H1 (cell line): Measurements from ENCODE around the gene ABLIM1. TPM values are rescaled to one million over a fixed set of nuclear protein-coding genes. Genes with fewer than 3 reads are reported as not detected.

Source experiments
- CTCF ChIA-PET: fragments of 300-600 bp; sonication (Branson Sonifier 250); formaldehyde crosslinking; loops from one replicate; lab custom pipeline; 2021; ENCODE audit not compliant: partially characterized antibody; lab: Charles Lee
- POLR2A ChIA-PET: fragments of 300-600 bp; sonication (Branson Sonifier 250); formaldehyde crosslinking; loops from one replicate; lab custom pipeline; 2021; ENCODE audit warnings: inconsistent platforms; ENCODE audit not compliant: partially characterized antibody; lab: Charles Lee
- DNase-seq, 2 experiments: peaks; one replicate each; pipeline versions ENCODE4 v3.0.0 to v3.0.0-alpha.2; 2010 to 2022; ENCODE audit warnings: low spot score in 2 of 2, low read depth in 1 of 2, mixed read lengths in 1 of 2
- FAIRE-seq: peaks from 2 replicates; lab custom pipeline; 2011; peaks lifted over from hg19 to GRCh38; lab: Jason Lieb, UNC
- H2AFZ ChIP-seq: 2 replicates; pipeline ENCODE4 v1.8.1; 2012; ENCODE audit warnings: low read length, inconsistent platforms
- H2AK5ac ChIP-seq: 2 replicates; pipeline ENCODE4 v1.6.1; 2013; ENCODE audit warnings: low read depth, low read length
- H2BK120ac ChIP-seq: replicated peaks from 2 replicates; pipeline ENCODE3; 2013; ENCODE audit warnings: low read depth, low read length, inconsistent platforms
- H2BK12ac ChIP-seq: 2 replicates; pipeline ENCODE4 v1.6.1; 2013; ENCODE audit warnings: low read depth, low read length
- H2BK15ac ChIP-seq: 2 replicates; pipeline ENCODE4 v1.6.1; 2013; ENCODE audit warnings: low read length
- H2BK20ac ChIP-seq: 2 replicates; pipeline ENCODE4 v1.6.1; 2013; ENCODE audit warnings: low read length
- H2BK5ac ChIP-seq: 2 replicates; pipeline ENCODE4 v1.6.1; 2013; ENCODE audit warnings: low read depth, low read length
- H3K14ac ChIP-seq: 2 replicates; pipeline ENCODE4 v1.6.1; 2013; ENCODE audit warnings: inconsistent platforms; ENCODE audit not compliant: insufficient read length
- H3K18ac ChIP-seq: 2 replicates; pipeline ENCODE4 v1.6.1; 2013; ENCODE audit warnings: low read length; ENCODE audit errors: extremely low read depth
- H3K23ac ChIP-seq: 2 replicates; pipeline ENCODE4 v1.6.1; 2013; ENCODE audit warnings: inconsistent platforms; ENCODE audit not compliant: insufficient read length
- H3K23me2 ChIP-seq: 2 replicates; pipeline ENCODE4 v1.6.1; 2013; ENCODE audit warnings: low read depth, low read length
- H3K27ac ChIP-seq: 2 replicates; pipeline ENCODE4 v1.6.1; 2011; ENCODE audit warnings: low read depth, low read length, inconsistent platforms
- H3K27me3 ChIP-seq, 4 experiments: replicated peaks in 1 of 4; 1 replicate in 1 of 4; 2 replicates in 3 of 4; pipeline versions ENCODE4 v1.6.1 to v1.8.1; 2011 to 2013; ENCODE audit warnings: low read length in 3 of 4, mild to moderate bottlenecking in 3 of 4, inconsistent platforms in 2 of 4, mixed read lengths in 2 of 4, moderate library complexity in 1 of 4; ENCODE audit not compliant: control insufficient read depth in 3 of 4, insufficient read depth in 3 of 4; ENCODE audit errors: extremely low read depth in 1 of 4
- H3K36me3 ChIP-seq, 4 experiments: 2 replicates each; pipeline versions ENCODE4 v1.6.1 to v1.8.1; 2011 to 2013; ENCODE audit warnings: mild to moderate bottlenecking in 4 of 4, low read length in 3 of 4, moderate library complexity in 2 of 4, control low read depth in 1 of 4, inconsistent platforms in 1 of 4; ENCODE audit not compliant: insufficient read depth in 4 of 4, control insufficient read depth in 2 of 4
- H3K4ac ChIP-seq: replicated peaks from 2 replicates; pipeline ENCODE3; 2013; ENCODE audit warnings: low read length, low read depth, mixed read lengths, inconsistent platforms; ENCODE audit not compliant: insufficient read length
- H3K4me1 ChIP-seq, 4 experiments: replicated peaks in 1 of 4; 1 replicate in 1 of 4; 2 replicates in 3 of 4; pipeline versions ENCODE4 v1.6.1 to v1.8.1; 2011 to 2013; ENCODE audit warnings: low read length in 3 of 4, inconsistent platforms in 2 of 4, mixed read lengths in 1 of 4; ENCODE audit not compliant: insufficient read depth in 4 of 4, control insufficient read depth in 3 of 4
- H3K4me2 ChIP-seq, 2 experiments: 2 replicates each; pipeline versions ENCODE4 v1.6.1 to v1.8.1; 2011 to 2013; ENCODE audit warnings: low read depth in 2 of 2, low read length in 2 of 2, control low read depth in 1 of 2, inconsistent platforms in 1 of 2, mild to moderate bottlenecking in 1 of 2; ENCODE audit not compliant: insufficient read depth in 1 of 2
- H3K4me3 ChIP-seq, 4 experiments: fragments of 200-600, 300-600 bp in 1 of 4; sonication (generic), shearing (Covaris generic), sonication (Bioruptor Twin) in 1 of 4; 2 replicates each; pipeline versions ENCODE4 v1.5.1 to v1.8.1; 2011 to 2016; ENCODE audit warnings: low read length in 4 of 4, low read depth in 3 of 4, control low read depth in 2 of 4, inconsistent platforms in 2 of 4, mild to moderate bottlenecking in 2 of 4, mixed read lengths in 1 of 4, moderate library complexity in 1 of 4; ENCODE audit not compliant: insufficient read depth in 2 of 4; ENCODE audit errors: extremely low read depth in 1 of 4
- H3K56ac ChIP-seq: replicated peaks from 2 replicates; pipeline ENCODE3; 2013; ENCODE audit warnings: low read depth, mild to moderate bottlenecking, mixed read lengths, low read length, inconsistent platforms; ENCODE audit not compliant: insufficient read length
- H3K79me1 ChIP-seq: 2 replicates; pipeline ENCODE4 v1.6.1; 2013; ENCODE audit warnings: low read depth, low read length, control low read depth
- H3K79me2 ChIP-seq, 2 experiments: 2 replicates each; pipeline versions ENCODE4 v1.6.1 to v1.8.1; 2012 to 2013; ENCODE audit warnings: low read length in 2 of 2, mild to moderate bottlenecking in 2 of 2, inconsistent platforms in 1 of 2; ENCODE audit not compliant: insufficient read depth in 2 of 2, control insufficient read depth in 1 of 2
- H3K9ac ChIP-seq, 4 experiments: replicated peaks in 1 of 4; 1 replicate in 1 of 4; 2 replicates in 3 of 4; pipeline versions ENCODE4 v1.6.1 to v1.8.1; 2011 to 2013; ENCODE audit warnings: low read depth in 3 of 4, low read length in 3 of 4, control low read depth in 2 of 4, mild to moderate bottlenecking in 2 of 4, moderate library complexity in 2 of 4, inconsistent platforms in 1 of 4; ENCODE audit errors: extremely low read depth in 1 of 4
- H3K9me3 ChIP-seq, 2 experiments: 2 replicates each; pipeline versions ENCODE4 v1.6.1 to v1.8.1; 2012 to 2013; ENCODE audit warnings: mild to moderate bottlenecking in 2 of 2, moderate library complexity in 2 of 2, control low read depth in 1 of 2, inconsistent platforms in 1 of 2, low read depth in 1 of 2, low read length in 1 of 2, mixed read lengths in 1 of 2; ENCODE audit not compliant: insufficient read depth in 2 of 2
- H4K20me1 ChIP-seq, 2 experiments: replicated peaks in 1 of 2; 2 replicates each; pipeline versions ENCODE3 to v1.8.1; 2011 to 2013; ENCODE audit warnings: inconsistent platforms in 2 of 2, low read length in 2 of 2, mild to moderate bottlenecking in 1 of 2; ENCODE audit not compliant: insufficient read depth in 2 of 2, control insufficient read depth in 1 of 2
- H4K5ac ChIP-seq: 2 replicates; pipeline ENCODE4 v1.6.1; 2013; ENCODE audit warnings: low read length, low read depth, mixed read lengths, inconsistent platforms; ENCODE audit not compliant: insufficient read length
- H4K8ac ChIP-seq: 2 replicates; pipeline ENCODE4 v1.8.0; 2013; ENCODE audit warnings: mild to moderate bottlenecking, moderate library complexity, low read length, inconsistent platforms; ENCODE audit not compliant: insufficient read depth; ENCODE audit errors: extremely low read depth
- H4K91ac ChIP-seq: replicated peaks from 2 replicates; pipeline ENCODE3; 2013; ENCODE audit warnings: low read length, mixed read lengths, inconsistent platforms; ENCODE audit not compliant: insufficient read length
- NRF1 ChIP-seq: IDR thresholded peaks from 2 replicates; pipeline ENCODE4 v1.6.1; 2011; ENCODE audit warnings: mild to moderate bottlenecking, low read depth, low read length, improper control_type of control experiment
- WGBS, 2 experiments: shearing (Covaris generic) in 1 of 2; methylation state at CpG; one replicate each; pipeline versions ENCODE4 v1.1.6 to v1.1.7; 2013 to 2015; ENCODE audit warnings: low lambda C conversion rate in 2 of 2, mixed read lengths in 2 of 2, inconsistent platforms in 1 of 2, low coverage in 1 of 2, missing lambda C conversion rate in 1 of 2; ENCODE audit not compliant: insufficient replicate concordance in 2 of 2, insufficient coverage in 1 of 2, insufficient read length in 1 of 2; ENCODE audit errors: extremely low coverage in 1 of 2, missing lambda C conversion rate in 1 of 2; 5-methylcytosine and 5-hydroxymethylcytosine counted together
- polyA plus RNA-seq, 7 experiments: library from polyadenylated mRNA; depleted of rRNA in 3 of 7; stranded (reverse) in 5 of 7; unstranded in 2 of 7; fragments of >200 nt in 5 of 7; fragments of 200-250 nt in 2 of 7; gene quantifications; 1 replicate in 5 of 7; 2 replicates in 1 of 7; 4 replicates in 1 of 7; pipeline versions ENCODE4 v1.2.1 to v1.2.3, GENCODE V29; 2011 to 2013; ENCODE audit warnings: missing spikeins in 2 of 7, mixed read lengths in 2 of 7
- total RNA-seq: library from RNA; stranded (reverse); fragmentation: NEBNext Ultra II Directional; extraction: Animal tissue kit (Norgen Biotek cat#: 25700); gene quantifications from 2 replicates; pipeline ENCODE4 v1.2.1, GENCODE V29; 2021

The ABLIM1 gene
- total and polyA plus RNA-seq, 2 of the 8 experiments (the other 6 are each of a cell fraction or from before 2014, with no cell fraction given), result 51.2 to 51.7 TPM

DNA sequence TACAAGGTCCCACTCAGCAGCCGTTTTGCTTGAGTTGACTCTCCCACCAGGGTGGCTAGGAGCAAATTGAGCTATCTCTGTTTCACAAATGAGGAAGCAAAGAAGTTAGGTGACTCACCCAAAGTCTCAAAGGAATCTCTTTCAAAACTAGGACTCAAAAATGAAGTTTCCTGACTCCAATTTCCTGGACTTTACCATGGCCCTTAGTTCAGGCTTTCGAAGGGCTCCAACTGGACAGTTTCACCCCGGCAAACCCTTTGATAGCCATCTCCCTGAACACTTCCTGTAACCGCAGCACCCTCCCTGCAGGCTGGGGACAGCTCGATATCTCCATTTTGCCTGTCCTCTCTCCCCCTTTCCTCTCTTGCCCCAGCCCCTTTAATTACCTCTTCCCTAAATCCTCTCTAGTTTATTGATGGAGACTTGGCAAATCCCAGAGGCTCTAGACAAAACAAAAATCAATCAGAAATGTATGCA is 249.1 kb downstream of the ABLIM1 start:
- H4K5ac ChIP-seq, result no peak overlapping the region
- WGBS, 2 experiments, result 69% methylated on average over 5 of the region's 5 CpGs; no CpG with 5 or more reads in 1 of the 2 experiments
- no peaks in the 10 kb centered on the region for H4K20me1 ChIP-seq
- peaks cover 7% of the 10 kb centered on the region; the same call in 1 of the 2 replicates for H3K23me2 ChIP-seq
- no peak for FAIRE-seq
- H4K91ac ChIP-seq, result no peak overlapping the region
- H2BK12ac ChIP-seq, result no peak overlapping the region; the same call in 1 of the 2 replicates
- no peak overlapping the region for H3K56ac ChIP-seq
- H3K79me1 ChIP-seq, result no peaks in the 10 kb centered on the region
- TF ChIP-seq NRF1, result no peak
- TF ChIP-seq, all 59 proteins: peak for 0
- Histone ChIP-seq H3K4me1 (peaks cover 0 to 4% (median 3%) of the 10 kb centered on the region in 4 experiments; a peak in 3 of 7 replicates), H2AK5ac (no peak overlapping the region), H2AFZ (0 out of 2 replicates have a peak overlapping the region, but pooled peaks have one; percentile 42), H3K27ac (no peak overlapping the region), H2BK20ac (no peak overlapping the region), H3K9me3 (no peaks in the 10 kb centered on the region), H3K23ac (no peak overlapping the region), H3K27me3 (peaks cover 6 to 19% (median 16%) of the 10 kb centered on the region in 4 experiments), H3K79me2 (no peaks in the 10 kb centered on the region), H3K36me3 (no peaks in the 10 kb centered on the region), H3K14ac (no peak overlapping the region), H3K18ac (peak overlapping the region; percentile 16; the same call in 1 of the 2 replicates), H3K4me3 (no peak overlapping the region; a peak in 1 of 8 replicates), H3K9ac (no peak overlapping the region), H3K4me2 (no peak overlapping the region), H4K8ac (no peak overlapping the region), H3K4ac (no peak overlapping the region), H2BK120ac (no peak overlapping the region), H2BK15ac (no peak overlapping the region), H2BK5ac (no peak overlapping the region)
- ChIA-PET CTCF (interaction anchor here (0.9 to 8.6 kb wide), 9 partner anchors 9 to 105 kb away, joined by 3 to 80 read pairs (median 7); no protein-coding TSS in a partner anchor), POLR2A (interaction anchor here (1.2 kb wide), 1 partner anchor 105 kb away, joined by 4 read pairs; no protein-coding TSS in a partner anchor)
- no peak for DNase-seq
